K562 (cell line): ENCODE data around the gene LYSMD1. TPM values are rescaled to one million over a fixed set of nuclear protein-coding genes. Genes with fewer than 3 reads are reported as not detected.

ENCODE experiments used
- CEBPG ChIP-seq, 3 experiments: fragments of 200-800 bp in 1 of 3; sonication (Bioruptor generic) in 1 of 3; sonication (generic) in 1 of 3; formaldehyde crosslinking in 1 of 3; IDR thresholded peaks in 2 of 3; conservative IDR thresholded peaks in 1 of 3; 2 replicates each; pipeline versions ENCODE4 v1.6.1 to v1.8.0; 2016 to 2022; ENCODE audit warnings: missing compliant biosample characterization in 2 of 3, missing genetic modification characterization in 2 of 3, mild to moderate bottlenecking in 1 of 3, missing genetic modification reagents in 1 of 3
- CHD2 ChIP-seq: IDR thresholded peaks from 2 replicates; pipeline ENCODE4 v1.6.1; 2011; ENCODE audit warnings: low read depth, low read length
- E2F3 ChIP-seq: fragments of 250-450 bp; sonication (Bioruptor Pico); IDR thresholded peaks from 2 replicates; pipeline ENCODE4 v1.4.0; 2020; ENCODE audit warnings: mild to moderate bottlenecking
- FIP1L1 ChIP-seq: fragments of 200-400 bp; formaldehyde crosslinking; IDR thresholded peaks from 2 replicates; pipeline ENCODE4 v1.6.1; 2018; ENCODE audit warnings: mild to moderate bottlenecking, low read depth, low read length; ENCODE audit not compliant: poor library complexity, severe bottlenecking
- JUND ChIP-seq, 2 experiments: IDR thresholded peaks; 2 replicates in 1 of 2; 3 replicates in 1 of 2; pipeline ENCODE4 v1.6.1; 2011; ENCODE audit warnings: borderline replicate concordance in 2 of 2, low read depth in 2 of 2, low read length in 2 of 2, improper control_type of control experiment in 1 of 2, missing biosample characterization in 1 of 2, missing genetic modification characterization in 1 of 2, missing genetic modification reagents in 1 of 2
- MEIS2 ChIP-seq: fragments of 450-650 bp; IDR thresholded peaks from 2 replicates; pipeline ENCODE4 v1.6.1; 2014; ENCODE audit warnings: mild to moderate bottlenecking; ENCODE audit not compliant: partially characterized antibody
- PHB ChIP-seq: fragments of 250-450 bp; sonication (Bioruptor Pico); IDR thresholded peaks from 2 replicates; pipeline ENCODE4 v1.5.0; 2021
- RBBP5 ChIP-seq: fragments of 200-600 bp; sonication (generic); IDR thresholded peaks from 2 replicates; pipeline ENCODE4 v1.6.1; 2012; ENCODE audit warnings: borderline replicate concordance, mild to moderate bottlenecking, low read length, control low read depth, inconsistent platforms; ENCODE audit not compliant: insufficient read depth, poor library complexity, severe bottlenecking
- RHOXF2B ChIP-seq: fragments of 250-450 bp; sonication (Bioruptor Pico); conservative IDR thresholded peaks from 2 replicates; pipeline ENCODE4 v1.5.1; 2021
- SPI1 ChIP-seq: IDR thresholded peaks from 2 replicates; pipeline ENCODE4 v1.6.1; 2011; ENCODE audit warnings: low read depth, low read length, control low read depth, borderline replicate concordance
- SREBF1 ChIP-seq: fragments of 150-350 bp; IDR thresholded peaks from 2 replicates; pipeline ENCODE4 v1.6.1; 2014; ENCODE audit warnings: antibody characterized with exemption, low read depth, low read length, borderline replicate concordance
- SRSF1 ChIP-seq: fragments of 200-400 bp; formaldehyde crosslinking; IDR thresholded peaks from 2 replicates; pipeline ENCODE4 v1.6.1; 2017; ENCODE audit warnings: mild to moderate bottlenecking, low read depth, low read length, moderate library complexity
- ZBTB17 ChIP-seq: fragments of 450-650 bp; formaldehyde crosslinking; IDR thresholded peaks from 2 replicates; pipeline ENCODE4 v1.4.0; 2020; ENCODE audit warnings: mild to moderate bottlenecking
- ZNF133 ChIP-seq: fragments of 250-450 bp; sonication (Bioruptor Pico); IDR thresholded peaks from 2 replicates; pipeline ENCODE4 v1.4.0; 2020; ENCODE audit warnings: mild to moderate bottlenecking
- polyA plus RNA-seq, 8 experiments: library from polyadenylated mRNA; depleted of rRNA in 4 of 8; stranded (reverse) in 5 of 8; unstranded in 3 of 8; fragments of >200 nt; fragmentation: Nextera tagmentation in 2 of 8; fragmentation: Illumina TruSeq in 1 of 8; extraction: Ambion mirVana in 2 of 8; extraction: Trizol in 1 of 8; gene quantifications; 2 replicates each; pipeline versions ENCODE4 v1.2.1 to v1.2.3, GENCODE V29; 2011 to 2014; ENCODE audit warnings: inconsistent platforms in 1 of 8, missing spikeins in 1 of 8
- total RNA-seq, 7 experiments: library from RNA; depleted of rRNA in 6 of 7; stranded (reverse); fragments of >200 nt in 6 of 7; fragmentation: Illumina TruSeq in 2 of 7; extraction: Trizol in 2 of 7; gene quantifications; 2 replicates each; pipeline versions ENCODE4 v1.2.1 to v1.2.3, GENCODE V29; 2011 to 2021; ENCODE audit warnings: low replicate concordance in 1 of 7
- TF ChIP-seq, protein P1 (sequence below): fragments of 450-650 bp; formaldehyde crosslinking; IDR thresholded peaks from 2 replicates; pipeline ENCODE4 v1.4.0; 2020; ENCODE audit warnings: mild to moderate bottlenecking, moderate library complexity
- TF ChIP-seq, protein P2 (sequence below): IDR thresholded peaks from 2 replicates; pipeline ENCODE4 v1.6.1; 2011; ENCODE audit warnings: borderline replicate concordance, low read depth, mild to moderate bottlenecking, moderate library complexity, low read length; ENCODE audit not compliant: insufficient read depth, poor library complexity, severe bottlenecking
- TF ChIP-seq, protein P3 (sequence below), 2 experiments: IDR thresholded peaks; 2 replicates each; pipeline ENCODE4 v1.6.1; 2011; ENCODE audit warnings: borderline replicate concordance in 1 of 2, control low read depth in 1 of 2, low read depth in 1 of 2, low read length in 1 of 2, mild to moderate bottlenecking in 1 of 2, mixed read lengths in 1 of 2, moderate library complexity in 1 of 2; ENCODE audit not compliant: insufficient read depth in 1 of 2, insufficient read length in 1 of 2, poor library complexity in 1 of 2, severe bottlenecking in 1 of 2; ENCODE audit errors: extremely low read depth in 1 of 2

The LYSMD1 gene
- total and polyA plus RNA-seq, 9 of the 15 experiments (the other 6 are each of a cell fraction or from before 2014, with no cell fraction given), result 2.2 to 9.4 (median 6.0) TPM

DNA sequence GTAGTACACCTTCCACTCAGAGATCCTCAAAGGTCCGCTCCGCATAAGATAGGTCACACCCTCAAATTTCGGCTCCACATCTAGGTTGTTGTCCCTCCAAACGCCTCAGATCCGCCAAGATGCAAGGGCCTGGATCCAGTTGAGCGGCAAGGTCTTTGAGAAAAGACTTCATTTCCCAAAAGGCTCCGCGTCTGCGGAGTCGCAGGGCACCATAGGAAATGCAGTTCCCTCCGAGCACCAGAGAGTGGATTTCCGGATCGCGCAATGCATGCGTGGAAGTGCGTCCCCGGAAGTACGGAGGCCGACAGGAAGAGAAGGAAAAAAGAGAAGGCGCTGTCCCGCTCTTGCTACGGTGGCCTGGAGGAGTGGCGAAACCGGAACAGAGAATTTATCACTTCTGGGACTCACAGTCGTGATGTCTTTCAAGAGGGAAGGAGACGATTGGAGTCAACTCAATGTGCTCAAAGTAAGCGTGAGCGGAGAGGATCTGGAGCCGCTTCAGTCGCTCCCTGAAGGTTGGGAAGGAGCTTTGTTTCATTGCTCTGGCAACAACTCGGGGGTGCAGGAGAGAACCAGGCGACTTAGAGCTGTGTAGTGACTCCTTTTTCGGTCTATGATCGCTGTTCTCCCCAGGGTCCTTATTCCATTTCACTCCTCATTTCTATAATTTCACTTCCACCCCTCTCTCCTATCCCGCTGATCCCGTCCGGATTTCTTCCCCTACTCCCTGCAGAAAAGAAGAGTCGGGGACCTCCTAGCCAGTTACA lies at the start of gene LYSMD1, which contains the start of gene SCNM1 (continued):
- TF ChIP-seq, protein P1, sequence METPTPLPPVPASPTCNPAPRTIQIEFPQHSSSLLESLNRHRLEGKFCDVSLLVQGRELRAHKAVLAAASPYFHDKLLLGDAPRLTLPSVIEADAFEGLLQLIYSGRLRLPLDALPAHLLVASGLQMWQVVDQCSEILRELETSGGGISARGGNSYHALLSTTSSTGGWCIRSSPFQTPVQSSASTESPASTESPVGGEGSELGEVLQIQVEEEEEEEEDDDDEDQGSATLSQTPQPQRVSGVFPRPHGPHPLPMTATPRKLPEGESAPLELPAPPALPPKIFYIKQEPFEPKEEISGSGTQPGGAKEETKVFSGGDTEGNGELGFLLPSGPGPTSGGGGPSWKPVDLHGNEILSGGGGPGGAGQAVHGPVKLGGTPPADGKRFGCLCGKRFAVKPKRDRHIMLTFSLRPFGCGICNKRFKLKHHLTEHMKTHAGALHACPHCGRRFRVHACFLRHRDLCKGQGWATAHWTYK (CRISPR knock-in tag), result no peak
- no peak for TF ChIP-seq SRSF1
- TF ChIP-seq E2F3 (CRISPR knock-in tag), result no peak
- TF ChIP-seq ZNF133, result no peak
- 0 out of 2 replicates have a peak, but pooled peaks have one; percentile 50 for TF ChIP-seq PHB
- peak; percentile 57 for TF ChIP-seq MEIS2
- TF ChIP-seq ZBTB17 (CRISPR knock-in tag), result peak; percentile 84
- peak; percentile 33; the same call in 1 of the 2 replicates for TF ChIP-seq CHD2
- TF ChIP-seq SREBF1, result 0 out of 2 replicates have a peak, but pooled peaks have one; percentile 10
- peak; percentile 69 for TF ChIP-seq JUND (IDR thresholded peaks at IDR 0.05; ENCODE audit: borderline replicate concordance, low read depth, low read length)
- peak; percentile 67; the same call in 2 of the 3 replicates for TF ChIP-seq JUND (tag; IDR thresholded peaks at IDR 0.05; ENCODE audit: borderline replicate concordance, low read depth, low read length)
- TF ChIP-seq, protein P2, sequence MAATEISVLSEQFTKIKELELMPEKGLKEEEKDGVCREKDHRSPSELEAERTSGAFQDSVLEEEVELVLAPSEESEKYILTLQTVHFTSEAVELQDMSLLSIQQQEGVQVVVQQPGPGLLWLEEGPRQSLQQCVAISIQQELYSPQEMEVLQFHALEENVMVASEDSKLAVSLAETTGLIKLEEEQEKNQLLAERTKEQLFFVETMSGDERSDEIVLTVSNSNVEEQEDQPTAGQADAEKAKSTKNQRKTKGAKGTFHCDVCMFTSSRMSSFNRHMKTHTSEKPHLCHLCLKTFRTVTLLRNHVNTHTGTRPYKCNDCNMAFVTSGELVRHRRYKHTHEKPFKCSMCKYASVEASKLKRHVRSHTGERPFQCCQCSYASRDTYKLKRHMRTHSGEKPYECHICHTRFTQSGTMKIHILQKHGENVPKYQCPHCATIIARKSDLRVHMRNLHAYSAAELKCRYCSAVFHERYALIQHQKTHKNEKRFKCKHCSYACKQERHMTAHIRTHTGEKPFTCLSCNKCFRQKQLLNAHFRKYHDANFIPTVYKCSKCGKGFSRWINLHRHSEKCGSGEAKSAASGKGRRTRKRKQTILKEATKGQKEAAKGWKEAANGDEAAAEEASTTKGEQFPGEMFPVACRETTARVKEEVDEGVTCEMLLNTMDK, result no peak
- TF ChIP-seq SPI1, result peak; percentile 82; the same call in 1 of the 2 replicates
- no peak for TF ChIP-seq FIP1L1
- TF ChIP-seq, protein P3, sequence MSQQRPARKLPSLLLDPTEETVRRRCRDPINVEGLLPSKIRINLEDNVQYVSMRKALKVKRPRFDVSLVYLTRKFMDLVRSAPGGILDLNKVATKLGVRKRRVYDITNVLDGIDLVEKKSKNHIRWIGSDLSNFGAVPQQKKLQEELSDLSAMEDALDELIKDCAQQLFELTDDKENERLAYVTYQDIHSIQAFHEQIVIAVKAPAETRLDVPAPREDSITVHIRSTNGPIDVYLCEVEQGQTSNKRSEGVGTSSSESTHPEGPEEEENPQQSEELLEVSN (IDR thresholded peaks at IDR 0.05; ENCODE audit: borderline replicate concordance in 1 of 2, extremely low read depth in 1 of 2, insufficient read depth in 1 of 2, insufficient read length in 1 of 2, low read depth in 1 of 2, low read length in 1 of 2, poor library complexity in 1 of 2, severe bottlenecking in 1 of 2), result peak; percentile 2 to 31
- TF ChIP-seq CEBPG (CRISPR knock-in tag; IDR thresholded peaks at IDR 0.05), result peak; percentile 78
- TF ChIP-seq CEBPG (tag; conservative IDR thresholded peaks at IDR 0.05 in 1 of 2, IDR thresholded peaks at IDR 0.05 in 1 of 2), result no peak
- TF ChIP-seq RHOXF2B (CRISPR knock-in tag), result no peak
- peak; percentile 60 for TF ChIP-seq RBBP5
